SIG-M5 (cell line): Measurements from ENCODE around the gene ANGPTL2.

ENCODE experiments used
- DNase-seq: peaks from one replicate; lab custom pipeline; 2025; lab: John Stamatoyannopoulos, UW

Gene ANGPTL2

DNA sequence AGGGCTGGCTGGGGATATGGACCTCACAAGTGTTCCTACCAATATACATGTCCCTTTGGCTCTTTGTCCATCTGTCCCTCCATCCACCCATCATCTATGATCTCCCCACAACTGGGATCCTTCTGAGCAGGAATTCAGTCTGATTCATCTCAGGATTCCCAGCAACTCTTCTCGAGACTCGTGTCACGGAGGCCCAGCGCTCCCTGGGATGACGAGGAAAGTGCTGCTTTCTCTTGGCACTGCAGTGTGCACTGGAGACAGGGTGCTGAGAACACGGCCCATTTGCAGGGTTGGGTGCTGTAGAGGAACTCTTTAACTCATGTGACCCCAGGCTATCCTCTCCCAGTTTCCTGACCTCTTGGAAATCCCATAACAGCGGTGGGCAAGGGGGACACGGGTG, 72.9 kb downstream of the ANGPTL2 start:
- DNase-seq = no peak

DNA sequence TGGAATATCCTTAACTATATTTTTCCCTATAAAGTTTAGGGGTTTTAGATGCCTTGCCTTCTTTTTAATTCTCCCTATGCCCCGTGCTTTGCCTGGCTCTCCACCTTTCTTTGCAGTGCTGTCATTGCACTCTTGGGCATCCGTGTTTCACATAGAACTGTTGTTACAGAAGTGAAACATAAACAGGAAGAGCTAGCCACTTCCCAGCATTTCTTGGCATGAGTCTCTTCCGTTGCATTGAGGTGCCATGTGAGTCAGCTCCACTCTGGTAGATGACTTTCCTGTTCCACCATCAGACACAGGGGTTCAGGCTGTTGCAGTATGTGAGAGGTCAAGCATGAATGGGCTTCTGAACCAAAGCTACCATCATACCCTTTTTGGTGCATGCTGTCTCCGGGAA, 73.4 kb downstream of the ANGPTL2 start:
- no peak for DNase-seq

DNA sequence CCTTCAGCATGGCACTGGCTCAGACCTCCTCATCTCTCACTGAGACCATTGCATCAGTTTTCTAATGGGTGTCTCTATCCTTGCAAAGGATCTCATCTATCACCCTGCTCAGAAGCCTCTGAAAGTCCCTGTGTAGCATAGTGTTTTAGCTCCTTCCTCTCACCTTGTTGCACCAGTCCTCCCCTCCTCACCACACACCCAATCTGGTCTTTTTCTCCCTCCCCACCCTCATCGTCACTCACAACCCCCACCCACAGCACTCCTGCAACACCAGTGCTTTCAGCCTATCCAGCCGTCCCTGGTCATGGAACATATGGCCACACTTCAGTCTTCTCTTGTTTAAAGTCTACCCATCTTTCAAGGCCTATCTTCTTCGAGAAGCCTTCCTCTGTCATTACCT, 74.5 kb downstream of the ANGPTL2 start:
- no peak for DNase-seq

DNA sequence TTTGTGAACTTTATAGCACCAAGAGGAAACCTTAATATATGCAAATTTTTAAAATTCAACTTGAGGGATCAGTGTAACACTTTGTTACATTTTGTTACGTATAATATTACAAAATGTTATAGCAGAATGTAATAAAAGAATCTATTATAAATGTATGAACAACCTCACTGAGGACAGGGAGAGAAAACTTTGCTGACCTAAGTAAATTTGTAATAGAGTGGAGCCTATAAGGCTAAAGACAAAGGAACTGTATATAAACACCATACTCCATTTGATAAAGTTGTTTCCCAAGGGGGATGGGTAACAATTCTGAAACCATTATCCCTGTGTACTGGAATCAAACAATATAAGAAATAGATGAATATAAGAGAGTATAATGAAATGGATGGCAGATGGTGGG, 77.3 kb downstream of the ANGPTL2 start:
- DNase-seq = no peak

DNA sequence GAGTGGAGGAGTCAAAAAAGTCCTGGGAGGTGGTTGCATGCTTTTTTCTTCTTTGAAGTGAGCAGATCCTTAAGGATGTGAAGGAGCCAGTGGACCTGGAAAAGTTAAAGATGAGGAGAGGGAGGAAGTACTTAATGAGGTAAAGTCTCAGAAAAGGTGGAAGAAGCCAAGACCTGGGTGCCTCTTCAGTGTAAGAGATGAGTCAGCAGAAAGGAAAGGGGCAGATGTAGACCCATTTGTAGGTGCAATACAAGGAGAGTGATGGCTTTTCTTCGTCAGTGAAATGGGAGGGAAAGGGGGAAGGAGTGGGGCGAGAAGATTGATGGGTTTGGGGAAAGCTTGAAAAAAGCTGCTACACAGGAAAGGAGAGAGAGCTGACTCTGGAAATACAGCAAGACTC, 82.9 kb downstream of the ANGPTL2 start:
- DNase-seq = no peak

DNA sequence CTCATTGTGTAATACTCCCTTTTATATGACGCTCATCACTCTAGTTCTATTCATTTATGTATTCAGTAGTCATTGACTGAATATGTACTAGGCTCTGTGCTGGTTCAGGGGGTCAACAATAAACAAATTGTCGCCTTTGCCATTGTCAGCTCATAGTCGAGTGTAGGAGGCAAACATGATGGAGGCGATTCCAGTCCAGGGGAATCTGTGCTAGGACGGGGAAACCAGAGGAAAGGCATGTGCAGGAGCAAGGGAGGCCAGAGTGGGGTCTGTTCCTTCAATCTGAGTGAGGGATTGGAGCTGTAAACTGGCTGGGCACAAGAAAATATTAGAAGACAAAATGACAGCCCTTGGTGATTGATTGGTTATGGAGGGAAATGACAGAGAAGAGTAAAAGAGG, 83.9 kb downstream of the ANGPTL2 start:
- DNase-seq = no peak
